Nephron (organoid): ENCODE results near the gene COL6A1.

ENCODE experiments used
- H3K27ac Mint-ChIP-seq, 3 experiments: 2 replicates each; pipeline ENCODE4 v1.8.0; 2020; ENCODE audit warnings: mixed read lengths in 3 of 3, mild to moderate bottlenecking in 2 of 3, moderate library complexity in 1 of 3
- H3K27me3 Mint-ChIP-seq: 2 replicates; pipeline ENCODE4 v1.8.0; 2021; ENCODE audit warnings: low read depth, mild to moderate bottlenecking, moderate library complexity, mixed read lengths
- H3K36me3 Mint-ChIP-seq: 2 replicates; pipeline ENCODE4 v1.8.0; 2020; ENCODE audit warnings: low read depth, mixed read lengths
- H3K4me1 Mint-ChIP-seq: 2 replicates; pipeline ENCODE4 v1.8.0; 2020; ENCODE audit warnings: mixed read lengths
- H3K4me3 Mint-ChIP-seq, 3 experiments: 2 replicates each; pipeline ENCODE4 v1.8.0; 2020; ENCODE audit warnings: mild to moderate bottlenecking in 3 of 3, mixed read lengths in 3 of 3, moderate library complexity in 2 of 3
- H3K9me3 Mint-ChIP-seq: 2 replicates; pipeline ENCODE4 v1.8.0; 2020; ENCODE audit warnings: mixed read lengths
- TF ChIP-seq, protein P1 (sequence below), 3 experiments: fragments of 200-600 bp; sonication (generic); IDR thresholded peaks; one replicate each; pipeline ENCODE4 v1.5.0; 2021; ENCODE audit warnings: antibody characterized with exemption in 3 of 3; ENCODE audit not compliant: unreplicated experiment in 3 of 3

COL6A1 gene

DNA sequence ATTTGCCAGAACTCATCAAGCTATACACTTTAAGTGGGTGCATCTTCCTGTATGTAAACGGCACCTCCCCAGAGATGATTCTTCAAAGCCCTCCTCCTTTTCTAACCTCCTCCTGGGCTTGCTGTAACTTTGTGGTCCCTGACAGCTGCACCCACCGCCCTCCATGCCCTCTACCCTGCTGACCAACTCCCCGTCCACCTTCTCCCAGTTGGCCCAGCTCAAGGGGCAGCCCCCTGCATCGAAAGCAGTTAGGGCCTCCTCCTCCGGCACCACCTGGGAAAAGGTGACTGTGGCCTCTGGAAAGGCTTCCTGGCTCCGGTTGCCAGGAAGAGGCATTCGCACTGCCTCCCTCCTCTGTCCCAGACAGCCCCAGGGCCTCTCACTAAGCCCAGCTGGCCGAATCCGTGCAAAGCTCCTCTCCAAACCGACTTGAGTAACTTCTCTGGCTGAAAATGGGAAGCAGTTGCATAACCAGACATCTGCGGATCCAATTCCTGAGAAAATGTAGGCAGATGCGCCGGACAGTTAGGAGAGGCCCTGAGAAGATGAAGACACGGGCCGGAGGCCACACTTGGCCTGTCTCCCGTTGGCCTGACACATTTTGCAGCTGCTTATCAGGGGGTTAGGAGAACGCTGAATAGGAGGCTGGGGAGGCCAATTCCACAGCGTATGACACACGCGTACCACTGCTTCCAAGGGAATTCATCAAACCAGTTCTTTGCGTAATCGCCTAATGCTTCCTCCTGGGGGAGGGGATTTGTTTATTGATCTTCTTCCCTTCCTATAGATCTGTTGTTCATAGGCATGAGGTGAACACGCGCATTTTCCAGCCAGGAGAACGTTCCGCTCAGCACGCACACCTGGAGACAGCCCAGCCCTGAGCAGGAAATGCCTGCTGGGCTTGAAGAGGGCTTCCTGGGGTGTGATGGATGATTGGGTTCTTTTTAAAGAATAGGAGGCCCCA is 67.6 kb downstream of the COL6A1 start:
- H3K36me3 Mint-ChIP-seq, result no peaks in the 10 kb centered on the region
- H3K27ac Mint-ChIP-seq, result peak overlapping the region in 1 of 3 experiments; percentile 54
- H3K4me1 Mint-ChIP-seq, result peaks cover 20% of the 10 kb centered on the region
- H3K4me3 Mint-ChIP-seq, result peak overlapping the region in 2 of 3 experiments; percentile 55 to 63
- TF ChIP-seq, protein P1, sequence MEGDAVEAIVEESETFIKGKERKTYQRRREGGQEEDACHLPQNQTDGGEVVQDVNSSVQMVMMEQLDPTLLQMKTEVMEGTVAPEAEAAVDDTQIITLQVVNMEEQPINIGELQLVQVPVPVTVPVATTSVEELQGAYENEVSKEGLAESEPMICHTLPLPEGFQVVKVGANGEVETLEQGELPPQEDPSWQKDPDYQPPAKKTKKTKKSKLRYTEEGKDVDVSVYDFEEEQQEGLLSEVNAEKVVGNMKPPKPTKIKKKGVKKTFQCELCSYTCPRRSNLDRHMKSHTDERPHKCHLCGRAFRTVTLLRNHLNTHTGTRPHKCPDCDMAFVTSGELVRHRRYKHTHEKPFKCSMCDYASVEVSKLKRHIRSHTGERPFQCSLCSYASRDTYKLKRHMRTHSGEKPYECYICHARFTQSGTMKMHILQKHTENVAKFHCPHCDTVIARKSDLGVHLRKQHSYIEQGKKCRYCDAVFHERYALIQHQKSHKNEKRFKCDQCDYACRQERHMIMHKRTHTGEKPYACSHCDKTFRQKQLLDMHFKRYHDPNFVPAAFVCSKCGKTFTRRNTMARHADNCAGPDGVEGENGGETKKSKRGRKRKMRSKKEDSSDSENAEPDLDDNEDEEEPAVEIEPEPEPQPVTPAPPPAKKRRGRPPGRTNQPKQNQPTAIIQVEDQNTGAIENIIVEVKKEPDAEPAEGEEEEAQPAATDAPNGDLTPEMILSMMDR (IDR thresholded peaks at IDR 0.05; ENCODE audit: unreplicated experiment in 3 of 3), result no peak
- peaks cover under 1% of the 10 kb centered on the region for H3K27me3 Mint-ChIP-seq
- peaks cover 2% of the 10 kb centered on the region for H3K9me3 Mint-ChIP-seq

DNA sequence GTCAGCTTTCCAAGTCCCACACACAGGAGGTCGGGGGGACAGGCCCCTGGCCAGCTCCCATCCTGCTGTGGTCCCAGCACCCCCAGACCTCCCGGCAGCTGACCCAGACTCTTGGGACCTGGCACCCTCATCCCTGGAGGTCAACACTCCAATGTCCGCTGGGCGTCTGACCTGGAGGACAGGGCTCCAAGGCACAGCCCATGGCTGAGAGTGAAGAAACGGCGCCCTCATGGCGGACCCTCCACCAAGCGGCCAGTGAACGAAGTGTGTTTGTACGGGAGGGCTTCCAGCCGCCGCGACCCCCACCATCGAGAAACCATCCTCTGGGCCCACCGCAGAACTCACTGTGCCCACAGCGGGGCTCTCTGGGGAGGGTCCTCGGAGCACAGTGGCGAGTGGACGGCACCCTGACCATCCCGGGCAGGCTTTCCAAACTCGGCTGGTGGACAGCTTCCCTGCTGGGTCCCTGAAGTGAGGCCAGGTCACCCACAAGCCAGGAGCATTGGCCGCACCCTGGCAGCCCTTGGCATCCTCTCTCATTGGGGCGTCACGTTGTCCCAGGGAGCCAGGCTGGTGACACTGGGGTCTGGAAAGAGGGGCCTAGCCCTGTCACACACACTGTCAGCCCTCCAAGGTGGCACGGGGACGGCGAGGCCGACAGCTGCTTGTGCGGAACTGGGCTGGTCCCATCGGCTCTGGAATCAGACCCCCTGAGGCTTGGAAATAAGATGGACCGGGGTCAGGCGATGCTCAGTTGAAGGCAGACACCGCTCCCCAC is 68.5 kb downstream of the COL6A1 start:
- TF ChIP-seq, protein P1 (IDR thresholded peaks at IDR 0.05; ENCODE audit: unreplicated experiment in 3 of 3), result no peak
- H3K27ac Mint-ChIP-seq, result peak overlapping the region in 1 of 3 experiments; percentile 54
- H3K9me3 Mint-ChIP-seq, result peaks cover 2% of the 10 kb centered on the region
- H3K27me3 Mint-ChIP-seq, result no peaks in the 10 kb centered on the region
- no peak overlapping the region for H3K4me3 Mint-ChIP-seq
- peaks cover 23% of the 10 kb centered on the region for H3K4me1 Mint-ChIP-seq
- H3K36me3 Mint-ChIP-seq, result no peaks in the 10 kb centered on the region

DNA sequence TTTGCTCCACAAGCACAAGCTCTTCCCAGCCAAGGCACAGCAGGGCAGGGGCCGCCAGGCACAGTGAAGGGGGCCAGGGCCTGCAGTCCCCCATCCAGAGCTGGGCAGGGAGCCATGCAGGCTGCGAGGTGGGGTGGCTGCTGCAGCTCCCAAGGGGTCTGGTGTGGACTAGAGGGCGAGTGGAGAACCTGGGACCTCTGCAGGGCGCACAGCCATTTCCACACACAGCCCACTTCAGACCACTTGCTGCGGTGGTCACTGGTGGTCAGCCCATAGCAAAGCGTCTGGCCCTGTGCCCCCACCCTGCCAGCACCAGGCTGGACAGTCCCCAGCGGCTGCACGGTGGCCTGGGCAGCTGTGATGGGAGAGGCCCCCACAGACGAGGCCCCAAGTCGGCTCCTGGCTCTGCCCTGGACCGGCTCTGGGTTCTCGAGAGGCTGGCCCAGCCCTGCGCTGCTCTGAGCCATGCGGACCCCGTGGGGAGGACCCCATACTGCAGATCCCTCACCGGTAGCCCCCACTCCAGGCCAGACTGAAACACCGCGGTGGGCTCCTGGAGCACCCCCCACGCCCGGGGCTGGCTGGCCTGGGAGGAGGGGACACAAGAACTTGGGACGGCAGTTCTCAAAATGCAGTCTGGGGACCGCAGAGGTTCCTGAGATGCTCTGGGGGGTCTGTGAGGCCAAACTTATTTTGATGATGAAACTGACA is 69.3 kb downstream of the COL6A1 start:
- Mint-ChIP-seq H3K36me3 (no peaks in the 10 kb centered on the region), H3K27me3 (no peaks in the 10 kb centered on the region), H3K9me3 (peaks cover 2% of the 10 kb centered on the region), H3K4me1 (peaks cover 23% of the 10 kb centered on the region), H3K4me3 (no peak overlapping the region), H3K27ac (peak overlapping the region in 2 of 3 experiments; percentile 81 to 96)
- TF ChIP-seq, protein P1 (IDR thresholded peaks at IDR 0.05; ENCODE audit: unreplicated experiment in 3 of 3), result no peak

DNA sequence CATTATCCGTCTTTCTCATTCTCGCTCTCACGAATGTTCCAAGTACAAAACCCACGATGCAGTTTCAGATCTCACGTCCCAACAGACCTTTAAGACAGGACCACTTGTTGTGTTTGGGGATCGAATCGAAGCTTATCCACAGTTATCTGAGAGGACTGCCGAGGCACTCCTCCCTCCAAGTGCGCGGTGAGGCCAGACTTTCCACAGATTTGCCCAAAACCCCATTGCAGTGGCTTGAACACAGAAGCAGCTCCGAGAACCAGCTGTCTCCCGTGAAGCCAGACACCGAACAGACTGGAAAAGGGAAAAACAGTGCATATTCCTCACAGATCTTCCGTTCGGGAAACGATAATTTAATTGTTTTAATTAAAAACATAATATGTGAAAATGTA is 69.8 kb downstream of the COL6A1 start:
- Mint-ChIP-seq H3K9me3 (peaks cover 2% of the 10 kb centered on the region), H3K4me1 (peaks cover 29% of the 10 kb centered on the region), H3K4me3 (peak overlapping the region in 2 of 3 experiments; percentile 23 to 55), H3K27ac (peak overlapping the region; percentile 52 to 96 (median 81)), H3K36me3 (no peaks in the 10 kb centered on the region), H3K27me3 (no peaks in the 10 kb centered on the region)
- TF ChIP-seq, protein P1 (IDR thresholded peaks at IDR 0.05; ENCODE audit: unreplicated experiment in 3 of 3), result no peak

DNA sequence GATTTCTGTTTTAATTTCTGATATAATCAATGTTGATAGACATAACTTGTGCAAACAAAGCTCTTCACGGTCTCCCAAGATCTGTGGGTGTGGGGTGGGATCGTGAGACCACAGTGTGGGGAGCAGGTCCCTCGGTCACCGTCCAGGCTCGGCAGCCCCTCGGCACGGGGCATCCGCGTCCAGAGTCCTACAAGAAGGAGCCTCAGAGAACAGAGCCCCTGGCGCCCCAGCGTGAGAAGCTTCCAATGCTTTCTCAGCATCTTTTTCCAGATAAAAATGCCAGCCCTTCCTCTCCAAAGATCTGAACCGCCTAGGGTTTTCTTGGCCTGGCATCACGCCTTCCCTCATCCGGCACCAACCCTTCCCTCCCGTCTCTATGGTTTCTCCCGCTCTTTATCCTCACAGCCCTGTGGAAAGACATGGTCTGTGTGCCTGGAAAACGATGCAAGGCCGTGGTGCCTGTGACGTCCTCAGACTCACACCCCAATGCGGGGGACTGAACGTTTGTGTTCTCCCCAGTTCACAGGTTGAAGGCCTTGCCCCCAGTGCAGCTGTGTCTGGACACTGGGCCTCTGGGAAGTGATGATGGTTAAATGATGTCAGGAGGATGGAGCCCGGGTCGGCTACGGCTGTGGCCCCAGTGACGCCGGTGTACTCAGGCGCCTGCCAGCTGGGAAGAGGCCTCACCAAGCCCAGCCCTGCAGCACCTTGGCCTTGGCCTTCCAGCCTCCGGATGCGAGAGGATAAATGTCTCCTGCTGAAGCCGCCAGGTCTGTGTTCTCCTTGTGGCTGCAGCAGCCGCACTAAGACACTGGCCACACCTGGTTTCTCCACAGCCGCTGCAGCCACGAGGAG is 70.5 kb downstream of the COL6A1 start:
- TF ChIP-seq, protein P1 (IDR thresholded peaks at IDR 0.05; ENCODE audit: unreplicated experiment in 3 of 3), result no peak
- H3K36me3 Mint-ChIP-seq, result no peaks in the 10 kb centered on the region
- peak overlapping the region in 2 of 3 experiments; percentile 81 to 96 for H3K27ac Mint-ChIP-seq
- no peak overlapping the region for H3K4me3 Mint-ChIP-seq
- peaks cover 2% of the 10 kb centered on the region for H3K9me3 Mint-ChIP-seq
- H3K27me3 Mint-ChIP-seq, result no peaks in the 10 kb centered on the region
- peaks cover 33% of the 10 kb centered on the region for H3K4me1 Mint-ChIP-seq
